WI38 (cell line): ENCODE measurements around the gene ZNF135.

ENCODE experiments used
- H3K4me3 ChIP-seq: 2 replicates; pipeline ENCODE4 v1.5.1; 2011; ENCODE audit warnings: low read depth, mild to moderate bottlenecking, control low read depth, low read length
- CTCF ChIP-seq: IDR thresholded peaks from 2 replicates; pipeline ENCODE4 v1.5.1; 2012; ENCODE audit warnings: low read depth, mild to moderate bottlenecking, control low read depth, low read length

The ZNF135 gene

GRCh38 chr19:58059671-58060078 lies 593 bp downstream of the ZNF135 start:
- peak overlapping the region; percentile 46 for H3K4me3 ChIP-seq
- no peak for TF ChIP-seq CTCF

GRCh38 chr19:58060231-58060630 lies 1.1 kb downstream of the ZNF135 start:
- TF ChIP-seq CTCF = no peak
- H3K4me3 ChIP-seq = no peak overlapping the region

- no peak for TF ChIP-seq CTCF
- H3K4me3 ChIP-seq = no peak overlapping the region
Measured at GRCh38 chr19:58063712-58064111, 4.6 kb downstream of the ZNF135 start.

- H3K4me3 ChIP-seq = no peak overlapping the region
- no peak for TF ChIP-seq CTCF
Measured at GRCh38 chr19:58067240-58067912, 8.3 kb downstream of the ZNF135 start.

GRCh38 chr19:58079792-58080191 lies 20.7 kb downstream of the ZNF135 start:
- no peak for TF ChIP-seq CTCF

GRCh38 chr19:58083021-58083420 lies 23.9 kb downstream of the ZNF135 start:
- no peak for TF ChIP-seq CTCF
- H3K4me3 ChIP-seq = no peak overlapping the region

More at GRCh38 chr19:58079792-58080191, 20.7 kb downstream of the ZNF135 start:
- H3K4me3 ChIP-seq = no peak overlapping the region

GRCh38 chr19:58084596-58085347 lies 25.7 kb downstream of the ZNF135 start:
- no peak for TF ChIP-seq CTCF
- H3K4me3 ChIP-seq = no peak overlapping the region
